Tibial nerve (tissue), 4 donors: ENCODE results near the gene SLC47A1. TPM values are rescaled to one million over a fixed set of nuclear protein-coding genes. Genes with fewer than 3 reads are reported as not detected.

ENCODE experiments used
- DNase-seq, 2 donors: peaks; one replicate each; pipeline ENCODE4 v3.0.0-alpha.2; 2019; ENCODE audit warnings: low spot score in 2 of 2
- H3K27ac ChIP-seq, 4 donors: fragments of 200-600 bp; sonication (generic) in 3 of 4; one replicate each; pipeline ENCODE4 v1.5.1; 2017 to 2019; ENCODE audit warnings: mild to moderate bottlenecking in 1 of 4
- H3K27me3 ChIP-seq, 2 donors: fragments of 200-600 bp; sonication (generic) in 1 of 2; one replicate each; pipeline versions ENCODE4 v1.5.1 to v1.6.0; 2017 to 2019
- H3K36me3 ChIP-seq, 3 donors: fragments of 200-600 bp; sonication (generic); one replicate each; pipeline ENCODE4 v1.5.1; 2018 to 2019
- H3K4me1 ChIP-seq, 4 donors: fragments of 200-600 bp; sonication (generic) in 3 of 4; one replicate each; pipeline ENCODE4 v1.5.1; 2017 to 2019
- H3K4me3 ChIP-seq, 4 donors: fragments of 200-600 bp; sonication (generic) in 3 of 4; one replicate each; pipeline ENCODE4 v1.5.1; 2017 to 2019; ENCODE audit warnings: mild to moderate bottlenecking in 1 of 4, moderate library complexity in 1 of 4
- H3K9me3 ChIP-seq, 4 donors: fragments of 200-600 bp; sonication (generic) in 3 of 4; one replicate each; pipeline ENCODE4 v1.5.1; 2017 to 2019
- EP300 ChIP-seq, 2 donors: sonication (generic); formaldehyde crosslinking; IDR thresholded peaks; one replicate each; pipeline ENCODE4 v1.6.1; 2017; ENCODE audit warnings: antibody characterized with exemption in 2 of 2, mild to moderate bottlenecking in 1 of 2
- POLR2A ChIP-seq, 2 donors: fragments of 450-650 bp; IDR thresholded peaks; one replicate each; pipeline ENCODE4 v1.6.1; 2017; ENCODE audit warnings: antibody characterized with exemption in 2 of 2, mild to moderate bottlenecking in 2 of 2, moderate library complexity in 2 of 2
- WGBS, 2 donors: methylation state at CpG; one replicate each; pipeline ENCODE4 v1.1.5; 2018; 5-methylcytosine and 5-hydroxymethylcytosine counted together
- total RNA-seq, 4 donors: library from RNA; depleted of rRNA; stranded (reverse); fragments of >200 nt; gene quantifications; one replicate each; pipeline ENCODE4 v1.1.0, GENCODE V29; 2016
- TF ChIP-seq, protein P1 (sequence below), 5 experiments: fragments of 200-600 bp in 3 of 5; fragments of 450-650 bp in 2 of 5; sonication (generic) in 3 of 5; IDR thresholded peaks; one replicate each; pipeline ENCODE4 v1.5.1; 2016 to 2019; ENCODE audit warnings: antibody characterized with exemption in 5 of 5, mild to moderate bottlenecking in 3 of 5, moderate library complexity in 2 of 5

Gene SLC47A1
- total RNA-seq, 4 donors from 2014 or later: 11.1 to 31.4 (median 19.5) TPM

DNA sequence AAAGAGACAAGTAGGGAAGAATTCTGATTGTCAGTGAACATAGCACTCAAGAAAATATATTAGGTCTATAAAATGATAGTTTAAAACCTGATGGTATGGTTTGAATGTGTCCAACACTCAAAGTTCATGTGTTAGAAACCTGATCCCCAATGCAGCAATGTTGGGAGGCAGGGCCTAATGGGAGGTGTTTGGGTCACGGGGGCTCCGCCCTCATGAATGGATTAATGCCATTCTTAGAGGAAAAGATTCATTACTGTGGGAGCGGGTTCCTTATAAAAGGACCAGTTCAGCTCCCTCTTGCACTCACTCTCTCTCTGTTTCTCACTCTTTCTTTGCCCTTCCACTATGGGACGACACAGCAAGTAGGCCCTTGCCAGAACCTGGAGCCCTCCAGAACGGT, 41.5 kb upstream of the SLC47A1 start:
- WGBS, 2 donors: 74 to 78% methylated on average over 5 of the region's 5 CpGs
- H3K4me1 ChIP-seq: peaks cover 0 to 6% (median 1%) of the 10 kb centered on the region in 4 donors
- H3K36me3 ChIP-seq: no peaks in the 10 kb centered on the region
- no peak for TF ChIP-seq EP300 (IDR thresholded peaks at IDR 0.05)
- no peak for TF ChIP-seq POLR2A (IDR thresholded peaks at IDR 0.05)
- TF ChIP-seq, protein P1, sequence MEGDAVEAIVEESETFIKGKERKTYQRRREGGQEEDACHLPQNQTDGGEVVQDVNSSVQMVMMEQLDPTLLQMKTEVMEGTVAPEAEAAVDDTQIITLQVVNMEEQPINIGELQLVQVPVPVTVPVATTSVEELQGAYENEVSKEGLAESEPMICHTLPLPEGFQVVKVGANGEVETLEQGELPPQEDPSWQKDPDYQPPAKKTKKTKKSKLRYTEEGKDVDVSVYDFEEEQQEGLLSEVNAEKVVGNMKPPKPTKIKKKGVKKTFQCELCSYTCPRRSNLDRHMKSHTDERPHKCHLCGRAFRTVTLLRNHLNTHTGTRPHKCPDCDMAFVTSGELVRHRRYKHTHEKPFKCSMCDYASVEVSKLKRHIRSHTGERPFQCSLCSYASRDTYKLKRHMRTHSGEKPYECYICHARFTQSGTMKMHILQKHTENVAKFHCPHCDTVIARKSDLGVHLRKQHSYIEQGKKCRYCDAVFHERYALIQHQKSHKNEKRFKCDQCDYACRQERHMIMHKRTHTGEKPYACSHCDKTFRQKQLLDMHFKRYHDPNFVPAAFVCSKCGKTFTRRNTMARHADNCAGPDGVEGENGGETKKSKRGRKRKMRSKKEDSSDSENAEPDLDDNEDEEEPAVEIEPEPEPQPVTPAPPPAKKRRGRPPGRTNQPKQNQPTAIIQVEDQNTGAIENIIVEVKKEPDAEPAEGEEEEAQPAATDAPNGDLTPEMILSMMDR (IDR thresholded peaks at IDR 0.05): no peak
- H3K4me3 ChIP-seq: no peak overlapping the region
- no peaks in the 10 kb centered on the region for H3K27me3 ChIP-seq
- no peak for DNase-seq
- peak overlapping the region in 2 of 4 donors; percentile 23 to 24 for H3K27ac ChIP-seq
- H3K9me3 ChIP-seq: no peaks in the 10 kb centered on the region

DNA sequence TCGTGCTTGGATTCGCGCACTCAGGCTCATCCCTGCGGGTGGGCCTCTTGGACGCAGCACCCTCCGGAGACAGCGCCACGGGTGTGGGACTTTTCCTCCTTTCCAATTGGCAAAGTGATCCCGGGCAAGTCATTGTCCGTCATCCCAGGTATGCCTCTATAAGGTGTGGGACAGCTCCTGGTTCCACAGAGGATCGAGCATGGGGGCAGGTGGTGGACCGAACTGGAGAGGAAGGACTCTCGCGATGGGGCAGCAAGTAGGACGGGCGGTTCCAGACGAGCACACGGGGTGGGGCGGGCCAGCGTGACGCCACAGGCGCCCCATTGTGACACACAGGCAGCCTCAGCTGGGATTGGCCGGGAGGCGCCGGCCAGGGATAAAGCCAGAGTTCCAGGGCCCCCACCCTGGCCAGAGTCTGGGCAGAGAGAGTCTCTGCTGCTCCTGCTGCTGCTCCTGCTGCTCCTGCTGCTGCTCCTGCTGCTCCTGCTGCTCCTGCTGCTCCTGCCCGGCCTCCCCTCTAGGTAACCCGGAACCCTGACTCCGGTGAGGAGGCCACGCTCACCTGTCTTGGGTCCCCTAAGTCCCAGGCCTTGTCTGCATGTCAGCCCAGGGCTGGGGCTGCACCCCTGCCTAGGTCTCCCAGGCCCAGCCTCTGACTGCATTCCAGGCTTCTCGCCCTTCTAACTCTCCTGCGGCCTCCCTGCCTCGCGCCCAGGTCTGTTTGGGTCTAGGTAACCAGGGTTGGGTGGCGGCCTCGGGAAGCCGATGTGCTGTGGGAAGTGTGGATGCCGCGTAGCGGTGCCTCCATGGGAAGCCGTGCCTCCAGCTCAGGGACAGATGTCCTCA, 38.5 kb upstream of the SLC47A1 start:
- Histone ChIP-seq H3K4me3 (no peak overlapping the region), H3K4me1 (peaks cover 0 to 6% (median 0%) of the 10 kb centered on the region in 4 donors)
- WGBS, 2 donors: 90 to 93% methylated on average over 37 to 40 of the region's 40 CpGs

DNA sequence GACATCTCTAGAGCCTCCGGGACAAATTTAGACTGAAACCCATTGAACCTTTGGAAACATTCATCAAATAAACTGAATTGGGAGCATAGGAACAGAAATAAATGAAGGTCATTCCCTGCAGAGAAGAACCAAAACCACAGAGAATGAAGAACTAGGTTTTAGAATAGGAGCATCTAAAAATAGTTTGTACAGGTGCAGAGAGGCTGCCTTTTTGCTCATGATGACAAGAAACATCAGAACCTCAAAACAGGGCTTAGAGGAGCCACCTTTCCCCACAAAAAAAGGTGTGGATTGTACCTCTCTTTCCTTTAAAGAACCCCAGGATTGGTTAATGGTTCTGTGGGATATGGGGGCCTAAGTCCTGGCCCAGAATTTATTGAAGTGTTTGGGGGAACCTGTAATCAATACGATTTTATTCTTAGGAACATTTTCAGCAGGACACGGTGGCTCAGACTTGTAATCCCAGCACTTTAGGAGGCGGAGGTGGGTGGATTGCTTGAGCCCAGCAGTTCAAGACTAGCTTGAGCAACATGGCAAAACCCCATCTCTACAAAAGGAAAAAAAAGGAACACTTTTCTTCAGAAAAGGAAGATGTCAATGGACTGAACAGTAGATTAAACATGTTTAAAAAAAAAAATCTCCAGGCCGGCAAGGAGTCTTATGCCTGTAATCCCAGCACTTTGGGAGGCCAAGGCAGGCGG, 37.7 kb upstream of the SLC47A1 start:
- 90 to 94% methylated on average over 6 of the region's 6 CpGs for WGBS, 2 donors
- no peaks in the 10 kb centered on the region for H3K36me3 ChIP-seq
- no peak overlapping the region for H3K4me3 ChIP-seq
- DNase-seq: no peak
- H3K27me3 ChIP-seq: no peaks in the 10 kb centered on the region
- no peaks in the 10 kb centered on the region for H3K9me3 ChIP-seq
- TF ChIP-seq POLR2A (IDR thresholded peaks at IDR 0.05) (no peak), EP300 (IDR thresholded peaks at IDR 0.05) (no peak)
- TF ChIP-seq, protein P1 (IDR thresholded peaks at IDR 0.05): no peak
- H3K27ac ChIP-seq: no peak overlapping the region
- peaks cover 0 to 6% (median 0%) of the 10 kb centered on the region in 4 donors for H3K4me1 ChIP-seq

More for the DNA sequence above, 38.5 kb upstream of the SLC47A1 start:
- Histone ChIP-seq H3K36me3 (no peaks in the 10 kb centered on the region), H3K27me3 (no peaks in the 10 kb centered on the region), H3K9me3 (no peaks in the 10 kb centered on the region), H3K27ac (no peak overlapping the region)
- TF ChIP-seq, protein P1 (IDR thresholded peaks at IDR 0.05): no peak
- TF ChIP-seq EP300 (IDR thresholded peaks at IDR 0.05): no peak
- TF ChIP-seq POLR2A (IDR thresholded peaks at IDR 0.05): no peak
- DNase-seq: no peak

DNA sequence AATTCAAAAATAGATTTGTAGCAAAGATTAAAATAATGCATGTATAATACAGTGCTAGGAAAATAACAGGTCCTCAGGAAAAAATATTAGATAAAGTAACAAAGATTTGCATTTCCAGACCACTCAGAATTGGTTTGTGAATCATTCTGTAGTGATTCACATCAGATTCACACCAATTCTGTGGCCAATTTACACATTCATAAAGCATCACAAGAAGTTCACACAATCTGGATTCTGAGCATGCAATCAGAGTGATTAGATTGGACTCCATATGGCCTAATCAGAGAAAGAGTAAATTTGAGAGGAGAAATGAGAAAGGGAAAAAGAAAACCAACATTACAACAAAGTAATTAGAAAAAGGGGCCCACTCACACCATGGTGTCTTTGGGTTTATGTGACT, 36.0 kb upstream of the SLC47A1 start:
- DNase-seq: no peak
- H3K4me3 ChIP-seq: no peak overlapping the region
- no peaks in the 10 kb centered on the region for H3K36me3 ChIP-seq
- H3K4me1 ChIP-seq: no peaks in the 10 kb centered on the region
- H3K27me3 ChIP-seq: no peaks in the 10 kb centered on the region
- no peaks in the 10 kb centered on the region for H3K9me3 ChIP-seq
- TF ChIP-seq, protein P1 (IDR thresholded peaks at IDR 0.05): no peak
- TF ChIP-seq POLR2A (IDR thresholded peaks at IDR 0.05) (no peak), EP300 (IDR thresholded peaks at IDR 0.05) (no peak)
- no peak overlapping the region for H3K27ac ChIP-seq

DNA sequence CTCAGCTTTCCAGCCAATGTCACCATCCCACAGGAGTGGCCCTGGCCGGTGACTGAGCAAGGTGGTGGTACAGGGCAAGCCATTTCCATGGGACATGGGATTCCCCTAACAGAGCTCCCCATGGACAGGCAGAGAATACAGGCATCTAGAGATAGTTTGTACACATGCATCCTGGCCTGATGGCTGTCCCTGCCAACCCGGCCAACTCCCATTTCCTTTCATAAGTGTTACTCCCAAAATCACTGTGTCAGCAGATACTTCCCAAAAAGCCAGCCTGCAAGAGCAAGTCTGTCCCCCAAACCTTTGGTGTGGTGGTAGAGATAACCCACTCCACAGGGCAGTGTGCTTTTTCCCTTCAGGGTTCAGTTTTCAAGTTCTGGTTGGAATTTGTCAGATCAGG, 32.4 kb upstream of the SLC47A1 start:
- WGBS, 2 donors: 69 to 85% methylated on average over 2 of the region's 2 CpGs
- no peaks in the 10 kb centered on the region for H3K9me3 ChIP-seq

More for the DNA sequence above, 32.4 kb upstream of the SLC47A1 start:
- Histone ChIP-seq H3K4me3 (no peak overlapping the region), H3K36me3 (no peaks in the 10 kb centered on the region), H3K4me1 (peaks cover 0 to 4% (median 0%) of the 10 kb centered on the region in 4 donors), H3K27ac (no peak overlapping the region), H3K27me3 (no peaks in the 10 kb centered on the region)
- no peak for DNase-seq
- TF ChIP-seq POLR2A (IDR thresholded peaks at IDR 0.05) (no peak), EP300 (IDR thresholded peaks at IDR 0.05) (no peak)
- TF ChIP-seq, protein P1 (IDR thresholded peaks at IDR 0.05): no peak
